ENCODE results near the gene BMP7.

DNA sequence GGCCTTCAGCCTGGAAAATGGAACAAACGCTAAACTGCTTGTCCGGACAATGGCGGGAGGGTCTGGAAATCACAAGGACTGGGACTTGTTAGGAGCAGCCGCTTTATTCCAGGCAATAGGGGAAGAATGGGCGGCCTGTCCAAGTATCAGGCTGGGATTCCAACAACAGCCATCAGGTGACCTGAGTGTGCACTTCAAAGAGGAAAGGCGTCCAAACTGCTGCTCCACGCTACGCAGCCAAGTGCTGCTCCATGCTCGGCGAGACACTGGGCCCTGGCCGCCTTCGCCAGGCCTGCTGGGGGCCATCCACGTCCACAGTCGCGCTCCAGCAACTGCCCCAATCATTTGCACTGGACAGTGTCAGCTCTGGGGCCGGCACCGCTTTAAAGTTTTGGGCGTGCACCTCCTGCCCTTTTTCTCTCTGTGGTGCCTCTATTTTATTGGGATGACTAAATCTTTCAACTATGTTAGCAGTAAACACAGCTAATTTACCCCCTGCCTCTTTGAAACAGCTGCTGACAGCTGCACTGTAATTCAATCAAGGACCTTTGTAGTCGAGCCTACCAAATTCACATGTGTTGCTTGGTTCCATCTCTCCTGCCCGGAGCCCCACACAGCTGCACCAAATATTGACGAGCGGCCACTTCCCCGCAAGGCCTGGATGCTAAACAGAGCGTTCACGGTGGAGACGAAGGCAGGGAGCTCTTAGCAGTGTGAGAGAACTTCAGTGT lies 98.3 kb downstream of the BMP7 start:
- TF ChIP-seq GATA3 (IDR thresholded peaks at IDR 0.05; ENCODE audit: low read depth, low read length), result no peak
- TF ChIP-seq GATA2 (IDR thresholded peaks at IDR 0.05; ENCODE audit: low read depth, low read length), result no peak

All from SH-SY5Y (cell line).